Fibroblast of skin of abdomen (primary cell): ENCODE results near the gene TRABD2B.

Experiments
- DNase-seq: peaks from one replicate; pipeline ENCODE4 v3.0.0-alpha.2; 2013

TRABD2B gene

DNA sequence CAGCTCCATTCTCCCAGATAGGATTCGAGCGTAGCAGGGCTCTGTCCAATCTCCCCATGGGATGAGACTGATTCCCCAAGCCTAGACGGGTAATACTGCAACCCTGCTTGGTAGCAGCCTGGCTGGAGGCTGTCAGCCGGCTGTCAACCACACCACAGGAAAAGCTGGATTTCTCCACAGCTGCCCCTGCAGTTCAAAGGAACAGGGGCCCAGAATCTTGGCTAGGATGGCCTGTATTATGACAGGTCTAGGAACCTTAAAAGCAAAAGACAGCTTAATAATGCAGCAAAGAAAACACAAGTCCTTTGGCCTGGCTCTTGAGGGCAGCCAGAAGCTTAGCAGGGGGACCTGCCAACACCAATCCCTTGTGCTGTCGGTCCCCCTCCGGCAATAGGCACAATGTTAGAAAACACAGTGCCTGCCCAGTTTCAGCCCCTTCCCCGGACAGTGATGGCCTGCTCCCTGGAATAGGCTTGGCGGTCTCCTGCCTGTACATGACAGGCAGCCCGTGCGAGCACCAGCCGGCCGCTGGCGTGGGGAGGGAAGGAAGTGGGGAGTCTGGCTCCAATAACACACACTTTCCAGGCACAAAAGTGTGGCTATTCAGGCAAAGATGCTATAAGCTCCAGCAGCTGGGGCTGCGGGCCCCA lies 90.5 kb downstream of the TRABD2B start:
- no peak for DNase-seq

DNA sequence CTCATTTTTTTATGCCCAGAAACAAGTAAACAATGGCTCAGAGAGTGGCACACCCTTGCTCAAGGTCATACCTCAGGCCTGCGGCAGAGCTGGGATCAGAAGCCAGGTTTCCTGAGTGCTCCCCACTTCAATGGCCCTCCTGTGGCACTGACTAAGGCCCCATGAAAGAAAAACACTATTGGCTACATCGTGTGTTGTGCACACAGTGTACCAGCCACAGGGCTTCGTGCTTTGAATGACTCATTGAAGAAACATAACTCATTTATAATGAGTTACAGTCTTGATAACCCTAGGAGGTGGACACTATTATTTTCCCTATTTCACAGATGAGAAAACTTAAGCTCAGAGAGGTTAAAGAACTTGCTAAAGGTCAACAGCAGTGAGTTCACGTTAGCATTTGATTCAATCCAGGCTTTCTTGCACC lies 91.2 kb downstream of the TRABD2B start:
- DNase-seq = no peak

DNA sequence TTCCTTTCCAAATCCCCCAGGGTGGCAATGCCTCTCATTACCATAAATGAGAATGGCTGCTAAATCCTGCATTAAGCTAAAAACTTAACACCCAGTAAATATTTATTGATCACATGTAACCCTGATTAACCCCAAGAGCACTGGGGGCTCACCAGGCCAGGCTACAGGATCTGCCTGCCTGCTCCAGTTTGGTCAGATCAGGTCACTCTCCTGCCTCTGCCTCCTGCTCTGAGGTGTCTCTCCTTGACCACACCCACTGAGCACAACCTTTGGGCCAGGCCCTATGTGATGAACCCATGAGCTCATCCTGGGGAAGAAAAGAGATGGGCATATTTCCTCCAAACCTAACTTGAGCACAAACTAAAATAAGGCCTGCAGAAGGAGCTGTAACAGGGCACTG lies 93.5 kb downstream of the TRABD2B start:
- DNase-seq = no peak

DNA sequence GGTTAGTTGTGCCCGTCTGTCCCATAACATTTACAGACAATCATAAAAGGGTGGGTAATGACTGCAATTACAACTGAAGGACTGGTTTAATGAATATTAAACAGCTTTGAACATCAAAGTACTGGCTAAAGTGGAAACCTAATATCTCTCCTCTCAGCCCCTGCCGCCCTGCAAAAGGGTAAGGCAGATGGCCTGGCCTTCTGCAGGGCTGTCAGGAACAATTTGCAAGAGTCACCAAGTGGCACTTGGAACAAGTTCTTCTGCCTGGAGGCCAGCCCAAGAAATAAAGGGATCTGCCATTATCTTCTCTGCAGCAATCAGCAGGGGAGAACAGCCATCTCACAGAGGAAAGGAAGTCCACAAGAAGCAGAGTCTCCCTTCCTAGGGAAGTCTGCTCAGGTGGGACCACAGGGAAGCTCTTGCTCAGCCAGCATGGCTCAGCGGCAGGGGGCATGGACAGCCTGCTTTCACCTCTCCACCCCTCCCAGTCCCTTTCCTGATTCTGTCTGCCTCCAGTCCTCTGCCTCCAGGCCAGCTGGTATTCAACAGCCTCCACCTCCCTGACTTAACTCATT lies 96.1 kb downstream of the TRABD2B start:
- no peak for DNase-seq

DNA sequence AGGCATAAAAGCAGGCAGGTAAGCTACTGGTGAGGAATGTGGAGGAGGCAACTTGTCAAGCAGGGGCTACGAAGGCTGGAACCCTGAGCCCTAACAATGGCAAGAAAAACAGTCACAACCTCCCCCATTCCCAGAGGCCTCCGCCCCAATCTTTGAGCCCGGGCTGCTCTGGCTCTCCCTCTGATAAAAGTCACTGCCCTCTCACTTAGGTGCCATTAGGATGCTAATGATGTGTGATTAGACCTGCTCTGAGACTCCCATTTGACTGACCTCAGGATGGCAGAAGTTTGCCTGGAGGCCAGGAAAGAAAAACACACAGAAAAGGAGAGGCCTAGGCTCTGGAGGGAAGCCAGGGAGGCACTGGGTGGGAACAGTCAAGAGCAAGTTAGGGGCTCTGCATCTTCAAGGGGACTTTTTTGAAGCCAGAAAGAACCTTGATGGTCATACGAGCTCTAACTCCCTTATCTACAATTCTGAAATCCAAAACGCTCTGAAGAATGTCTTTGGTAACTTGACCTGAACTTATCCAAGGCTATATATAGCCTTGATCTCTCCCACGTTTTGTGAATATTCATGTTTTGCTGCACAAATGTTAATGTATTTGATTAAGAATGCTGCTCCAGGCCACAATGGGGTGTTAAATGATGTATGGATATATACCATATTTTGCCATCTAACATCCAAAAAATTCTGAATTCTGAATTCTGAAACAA lies 98.9 kb downstream of the TRABD2B start:
- DNase-seq = no peak

DNA sequence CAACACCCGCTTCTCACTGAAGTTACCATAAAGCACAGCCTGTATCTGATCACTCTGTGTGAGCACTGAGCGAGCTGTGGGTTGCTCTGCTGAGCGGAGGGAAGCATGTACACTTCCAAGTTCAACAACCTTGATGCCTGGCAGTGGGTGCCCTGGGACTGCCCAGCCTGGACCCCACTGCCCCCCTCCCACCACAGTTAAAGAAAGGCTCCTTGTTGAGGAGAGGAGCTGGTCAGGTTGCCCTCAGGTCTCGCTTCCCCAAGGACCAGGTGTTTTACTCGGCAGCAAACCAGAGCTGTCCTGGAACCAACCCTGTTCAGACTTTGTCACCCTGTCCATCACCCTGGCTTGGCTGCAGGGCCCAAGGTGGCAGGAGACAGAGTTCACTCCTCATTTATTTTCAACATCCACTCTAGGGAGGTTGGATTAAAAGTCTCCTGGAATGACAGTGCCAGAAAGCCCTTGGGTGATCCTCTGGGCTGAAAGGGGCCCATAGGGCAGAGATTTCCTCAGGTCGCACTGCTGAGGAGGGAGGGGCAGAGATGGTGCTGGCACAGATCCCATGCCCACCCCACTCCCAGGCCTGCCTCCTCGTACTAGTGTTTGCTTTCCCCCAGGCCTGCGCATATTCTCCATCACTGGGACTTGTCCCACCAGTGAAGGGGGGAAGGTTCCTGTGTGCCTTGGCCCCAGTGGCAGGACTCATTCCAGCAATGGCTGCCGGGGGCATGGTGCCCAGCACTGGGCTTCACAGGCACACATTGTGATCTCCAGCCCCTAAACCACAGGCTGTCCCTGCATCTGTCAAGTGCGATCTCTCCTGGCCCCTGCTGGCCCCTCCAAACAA lies 101.7 kb downstream of the TRABD2B start:
- DNase-seq = no peak

DNA sequence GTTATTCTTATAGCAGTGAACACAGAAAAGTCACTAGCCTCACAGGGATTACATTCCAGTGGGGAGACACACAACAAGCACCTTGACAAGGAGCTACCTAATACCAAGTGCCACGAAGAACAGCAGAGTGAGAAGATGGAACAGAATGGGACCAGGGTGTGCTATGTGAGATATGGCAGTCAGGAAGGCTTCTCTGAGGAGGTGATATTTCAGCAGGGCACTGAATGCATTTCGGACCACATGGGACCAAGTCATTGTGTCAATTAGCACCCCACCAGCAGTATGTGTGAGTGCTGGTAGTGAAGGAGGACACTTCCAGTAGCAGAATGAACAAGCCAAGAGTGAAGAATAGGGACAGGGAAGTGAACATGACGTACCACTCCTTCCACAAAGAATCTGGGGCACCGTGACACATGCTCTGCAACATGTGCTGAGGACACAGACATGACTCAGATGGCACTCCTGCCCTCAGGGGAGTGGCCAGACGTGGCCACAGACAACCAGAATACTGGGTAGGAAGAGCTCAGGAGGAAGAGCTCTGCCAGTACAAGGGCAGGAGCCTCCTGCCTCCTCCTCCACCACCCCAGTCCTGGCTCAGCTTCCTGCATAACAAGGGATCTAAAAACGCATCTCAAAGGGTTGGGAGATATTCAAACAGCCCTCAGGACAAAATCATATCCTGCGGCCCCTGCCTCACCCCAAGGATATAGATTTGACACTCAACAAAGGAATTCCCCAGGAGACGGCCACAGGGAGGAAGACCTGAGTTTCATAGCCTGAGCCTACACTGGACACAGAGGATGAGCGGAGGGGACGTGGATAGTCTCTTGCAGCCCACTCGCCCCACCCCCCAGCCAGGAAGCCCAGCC lies 102.5 kb downstream of the TRABD2B start:
- peak; percentile 42 for DNase-seq

DNA sequence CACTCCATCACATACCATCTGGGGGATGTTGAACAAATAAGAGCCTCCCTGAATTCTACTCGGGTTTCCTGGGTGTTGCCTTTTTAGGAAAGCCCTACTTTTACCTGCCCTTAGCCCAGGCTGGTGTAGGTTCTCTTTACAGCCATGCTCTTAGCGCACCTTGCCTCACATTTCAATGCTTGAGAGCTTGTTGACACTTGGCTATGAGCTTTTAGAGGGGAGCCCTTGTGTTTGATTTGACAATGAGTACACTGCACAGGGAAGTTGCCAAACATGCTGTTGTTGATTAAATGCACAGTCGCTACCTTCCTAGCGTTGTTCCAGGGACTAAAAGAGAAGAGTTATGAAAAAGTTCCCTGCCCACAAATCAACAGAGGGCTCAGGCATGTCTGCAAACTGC lies 103.8 kb downstream of the TRABD2B start:
- no peak for DNase-seq

DNA sequence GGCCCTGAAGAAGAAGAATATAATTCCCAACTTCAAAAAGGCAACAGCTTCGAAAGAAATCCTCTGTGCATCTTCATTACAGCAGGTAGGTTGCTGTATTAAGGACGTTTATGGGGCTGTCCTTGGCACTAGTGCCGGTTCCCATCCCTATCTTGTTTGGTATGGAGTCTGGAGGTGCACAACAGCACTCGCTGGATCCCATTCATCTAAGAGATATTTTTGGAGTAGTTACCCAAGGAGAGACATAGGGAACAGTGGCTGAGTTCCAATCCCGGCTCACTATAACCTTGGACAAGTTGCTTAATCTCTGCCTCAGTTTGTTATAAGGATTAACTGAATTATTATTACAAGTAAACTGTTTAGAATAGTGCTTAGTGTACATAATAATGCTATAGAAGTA lies 106.4 kb downstream of the TRABD2B start:
- DNase-seq = no peak

DNA sequence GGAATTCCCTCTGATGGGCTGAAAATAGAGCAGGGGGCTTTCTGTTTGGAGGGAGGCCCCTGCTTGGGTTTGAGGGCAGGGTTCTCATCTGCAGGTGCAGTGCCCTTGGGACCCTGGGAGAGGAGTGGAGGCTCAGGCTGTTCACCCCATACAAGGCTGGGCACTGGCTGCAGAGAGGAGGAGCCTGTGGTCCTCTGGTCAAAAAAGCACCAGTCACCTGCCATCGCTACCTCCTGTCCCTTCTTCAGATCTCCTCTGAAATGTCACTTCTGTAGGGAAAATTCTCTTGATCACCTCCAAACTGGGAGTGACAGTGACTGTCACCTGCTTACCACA lies 108.9 kb downstream of the TRABD2B start:
- no peak for DNase-seq

DNA sequence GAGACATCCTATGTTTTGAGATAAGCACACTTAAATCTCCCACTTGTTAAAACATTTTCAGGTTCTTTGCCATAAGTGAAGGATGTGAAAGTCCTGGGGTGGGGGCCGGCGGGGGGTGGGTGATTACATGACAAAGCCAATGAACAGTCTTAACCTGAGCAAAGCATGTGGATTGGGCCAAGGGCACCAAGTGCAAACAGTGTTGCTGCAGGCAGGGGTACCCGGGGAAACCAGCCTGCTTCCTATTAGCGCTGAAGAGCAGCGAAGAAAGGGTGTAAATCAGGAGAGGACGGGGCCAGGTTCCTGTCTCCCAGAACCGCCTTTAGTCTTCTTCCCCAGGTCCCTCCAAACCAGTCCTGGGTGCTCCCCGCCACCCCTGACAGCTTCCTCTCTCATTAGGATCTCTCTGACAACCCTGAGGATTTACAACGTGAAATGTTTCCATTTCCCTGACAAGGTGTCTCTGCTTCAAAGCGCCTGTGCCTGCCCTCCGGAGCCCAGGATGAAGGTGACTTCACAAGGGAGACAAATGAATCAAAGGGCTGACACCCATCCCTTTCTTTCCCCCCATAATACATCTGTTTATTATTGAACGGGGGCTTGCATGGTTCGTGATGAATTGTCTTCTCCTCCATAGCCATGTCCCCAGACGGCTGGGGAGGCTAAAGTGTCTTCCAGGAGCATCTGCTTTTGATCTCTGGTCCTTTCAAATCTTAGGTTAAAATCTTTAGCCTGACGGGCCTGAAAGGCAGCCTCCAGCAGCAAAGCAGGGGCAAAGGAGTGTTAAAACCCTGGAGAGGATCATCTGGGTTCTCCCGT lies 109.5 kb downstream of the TRABD2B start:
- no peak for DNase-seq

DNA sequence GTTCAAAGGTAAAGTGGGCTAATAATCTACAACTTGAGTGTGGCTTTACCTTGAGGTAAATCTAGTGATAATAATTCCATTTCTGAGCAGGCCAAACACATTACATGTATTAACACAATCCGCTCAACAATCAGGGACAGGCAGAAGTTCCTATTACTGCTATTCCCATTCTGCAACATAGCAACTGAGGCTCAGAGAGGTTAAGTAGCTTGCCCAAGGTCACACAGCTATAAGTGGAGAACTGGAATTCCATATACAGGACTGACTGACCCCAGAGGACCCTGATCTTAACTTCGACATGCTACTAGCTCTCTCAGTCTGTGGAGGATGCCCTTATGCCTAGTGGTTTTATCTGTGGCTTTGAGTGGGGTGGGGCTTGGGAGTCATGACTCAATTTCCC lies 110.1 kb downstream of the TRABD2B start:
- no peak for DNase-seq

DNA sequence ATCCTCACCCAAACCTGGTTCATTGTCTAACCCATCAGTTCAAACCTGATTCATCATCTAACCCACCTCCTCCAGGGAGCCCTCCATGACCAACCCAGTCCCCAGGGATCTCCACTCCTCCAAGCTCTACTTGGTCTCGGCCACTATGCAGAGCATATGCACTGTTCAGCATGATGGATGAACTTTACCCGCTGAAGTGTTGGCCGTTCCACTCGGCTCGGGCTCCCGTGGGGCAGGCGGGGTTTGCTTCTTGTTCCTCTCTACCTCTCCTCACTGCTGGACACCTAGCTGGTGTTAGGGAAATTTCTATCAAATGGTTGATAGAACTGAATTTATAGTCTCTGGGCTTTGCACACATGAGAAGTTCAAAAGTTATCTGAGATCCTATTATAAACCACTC lies 111.0 kb downstream of the TRABD2B start:
- DNase-seq = no peak

DNA sequence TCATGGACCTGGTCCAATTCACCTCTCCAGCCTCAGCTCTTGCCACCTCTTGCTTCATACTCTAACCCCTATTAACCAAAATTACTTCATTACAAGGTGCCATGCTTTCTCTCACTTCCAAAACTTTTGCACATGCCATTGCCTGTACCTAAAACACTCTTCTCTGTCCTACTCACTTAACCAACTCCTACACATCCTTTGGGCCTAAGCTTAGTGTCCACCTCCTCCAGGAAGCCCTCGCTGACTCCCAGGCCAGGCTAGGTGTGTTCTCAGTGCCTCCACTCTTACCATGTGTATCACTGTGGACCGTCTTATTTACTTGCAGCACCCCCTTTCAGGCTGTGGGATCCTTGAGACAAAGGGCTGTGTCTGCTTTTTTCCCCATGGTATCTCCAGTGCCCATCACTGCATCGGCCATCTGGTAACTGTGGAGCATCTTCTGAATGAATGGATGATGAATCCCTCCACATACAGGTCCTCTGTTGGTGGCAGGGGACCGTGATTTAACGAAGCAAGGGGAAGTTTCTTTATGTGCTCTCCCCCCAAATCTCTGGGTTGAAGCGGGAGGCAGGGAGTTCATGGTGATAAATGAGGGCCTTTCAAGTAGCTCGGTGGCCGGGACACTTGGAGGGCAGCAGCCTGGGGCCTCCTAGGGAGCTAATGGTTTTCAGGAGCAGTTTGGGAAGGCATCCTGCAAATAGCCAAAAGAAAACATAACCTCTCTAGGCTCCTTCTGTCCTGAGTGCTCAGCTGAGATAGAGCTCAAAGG lies 111.9 kb downstream of the TRABD2B start:
- DNase-seq = no peak

DNA sequence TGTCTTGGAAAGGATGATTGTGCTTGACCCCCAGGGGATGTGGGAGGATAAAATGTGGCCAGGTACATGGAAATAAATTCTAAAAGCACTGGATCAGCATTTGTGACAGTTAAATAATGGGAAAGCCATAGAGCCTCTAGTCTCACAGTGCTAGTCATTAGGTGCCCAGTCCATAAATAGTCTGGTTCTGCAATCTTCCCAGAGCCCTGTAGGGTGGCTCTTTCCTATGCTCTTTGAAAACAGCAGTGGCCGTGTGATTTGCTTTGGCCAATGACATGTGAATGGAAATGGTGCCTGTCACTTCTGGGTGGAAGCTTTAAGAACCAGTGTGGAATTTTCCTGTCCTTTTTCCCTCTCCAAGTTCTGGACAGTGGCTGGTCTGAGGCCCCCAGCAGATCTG lies 113.2 kb downstream of the TRABD2B start:
- no peak for DNase-seq

DNA sequence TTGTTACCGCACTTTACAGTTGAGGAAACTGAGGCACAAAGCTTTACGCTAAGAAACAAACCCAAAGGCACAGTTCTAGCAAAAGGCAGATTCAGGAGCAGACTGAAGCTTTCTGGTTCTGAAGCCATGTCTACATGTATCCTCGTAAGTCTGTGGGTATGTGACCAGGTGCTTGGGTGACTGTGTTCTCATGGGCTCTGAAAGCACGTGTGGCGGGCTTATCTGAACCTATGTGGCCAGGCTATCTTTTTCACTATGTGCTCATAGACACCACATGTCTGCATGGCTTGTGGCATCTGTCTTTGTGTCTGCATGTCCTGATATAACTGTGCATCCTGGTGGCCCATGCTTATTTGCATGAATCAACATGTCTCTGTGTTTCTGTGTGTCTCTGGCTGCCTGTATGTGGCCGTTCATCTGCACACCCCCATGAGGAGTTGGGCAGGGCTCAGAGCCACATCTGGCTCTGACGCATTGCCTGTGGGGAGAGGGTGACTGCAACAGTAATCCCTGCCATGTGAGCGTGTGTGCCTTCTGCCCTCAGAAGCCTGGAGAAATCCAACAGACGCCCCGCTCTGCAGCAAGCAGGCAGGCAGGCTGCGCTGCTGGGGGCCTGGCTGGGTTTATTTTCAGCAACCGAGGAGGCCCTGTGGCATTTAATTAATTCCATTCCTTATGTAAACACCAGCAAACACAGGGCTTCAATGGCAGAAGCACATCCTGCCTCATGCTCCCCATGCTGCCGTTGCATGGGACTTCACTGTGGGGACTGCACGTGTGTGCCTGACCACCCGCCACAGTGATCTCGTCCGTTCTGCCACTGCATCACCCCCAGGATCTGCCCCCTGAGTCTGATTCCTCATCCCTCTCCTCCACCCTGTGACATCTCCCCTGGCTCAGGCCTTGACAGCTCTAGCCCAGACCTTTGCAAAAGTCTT lies 115.4 kb downstream of the TRABD2B start:
- peak; percentile 90 for DNase-seq

DNA sequence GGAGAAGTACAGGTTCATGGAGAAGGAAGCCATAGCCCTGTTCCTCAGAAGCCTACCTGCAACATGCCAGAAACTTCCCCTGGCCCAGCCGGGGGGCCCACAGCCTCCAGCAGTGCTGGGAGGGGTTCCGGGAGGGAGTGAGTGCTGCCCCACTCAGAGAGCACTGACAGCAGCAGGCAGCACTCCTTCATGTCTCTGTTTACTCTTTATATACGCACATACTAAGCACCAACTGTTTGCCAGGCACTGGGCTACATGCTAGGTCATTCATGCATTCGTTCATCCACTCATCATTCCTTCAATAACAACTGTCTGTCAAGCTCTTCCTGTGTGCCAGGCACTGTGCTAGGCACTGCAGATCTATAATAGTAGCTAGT lies 120.6 kb downstream of the TRABD2B start:
- DNase-seq = no peak

DNA sequence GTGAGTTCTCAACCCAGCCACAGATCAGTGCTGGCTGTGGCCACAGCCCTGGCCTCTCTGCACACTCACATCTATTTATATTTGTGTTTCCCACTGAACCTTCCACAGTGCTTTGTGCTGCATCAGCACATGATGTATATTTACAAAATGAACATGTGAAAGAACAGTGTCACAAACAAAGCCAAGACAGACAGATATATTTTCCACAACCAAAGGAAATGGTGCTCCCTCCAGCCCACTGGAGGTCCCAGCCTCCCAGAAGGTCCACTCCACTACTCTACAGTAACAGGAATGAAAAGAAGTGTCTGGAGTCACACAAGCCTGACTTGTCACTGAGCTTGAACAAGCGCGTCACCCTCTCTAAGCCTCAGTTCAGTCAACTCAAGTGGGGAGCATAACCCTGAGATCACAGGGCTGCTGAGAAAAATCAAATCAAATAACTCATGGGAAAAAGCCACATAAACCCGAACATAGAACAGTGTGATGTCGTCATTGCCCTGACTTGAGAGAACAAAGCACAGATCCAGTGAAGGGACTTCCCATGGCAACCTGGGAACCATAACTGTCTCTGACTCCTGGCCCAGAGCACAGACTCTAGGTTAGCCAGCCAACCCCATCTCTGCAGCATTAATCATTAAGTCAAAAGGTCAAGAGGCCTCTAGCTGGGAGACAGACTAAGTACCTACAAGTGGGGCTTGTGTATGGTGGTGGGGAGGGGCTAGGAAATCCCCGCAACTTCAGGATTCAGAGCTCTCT lies 121.2 kb downstream of the TRABD2B start:
- DNase-seq = no peak

DNA sequence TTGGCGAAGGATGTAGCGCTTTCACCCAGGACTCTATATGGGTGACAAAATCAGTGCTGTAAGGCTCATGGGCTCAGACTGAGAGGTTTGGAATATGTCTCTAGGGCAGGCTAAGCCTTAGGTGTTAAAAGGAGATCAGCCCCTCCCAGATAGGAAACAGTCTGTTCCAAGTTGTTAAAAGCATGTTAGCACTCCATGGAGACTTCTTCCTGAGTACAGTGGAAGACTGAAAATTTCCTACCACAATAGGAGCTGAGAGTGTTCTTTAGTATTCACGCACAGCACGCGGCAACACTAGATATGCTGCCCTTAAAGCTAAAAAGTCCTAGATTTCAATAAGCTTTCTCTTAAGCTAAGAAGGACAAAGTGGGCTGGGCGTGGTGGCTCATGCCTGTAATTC lies 122.1 kb downstream of the TRABD2B start:
- DNase-seq = no peak
